HS-5 (cell line): Measurements from ENCODE around the gene ASTN2.

Experiments used
- DNase-seq: peaks from one replicate; pipeline ENCODE4 v3.0.0-alpha.2; 2012; ENCODE audit warnings: low read depth

ASTN2 gene

DNA sequence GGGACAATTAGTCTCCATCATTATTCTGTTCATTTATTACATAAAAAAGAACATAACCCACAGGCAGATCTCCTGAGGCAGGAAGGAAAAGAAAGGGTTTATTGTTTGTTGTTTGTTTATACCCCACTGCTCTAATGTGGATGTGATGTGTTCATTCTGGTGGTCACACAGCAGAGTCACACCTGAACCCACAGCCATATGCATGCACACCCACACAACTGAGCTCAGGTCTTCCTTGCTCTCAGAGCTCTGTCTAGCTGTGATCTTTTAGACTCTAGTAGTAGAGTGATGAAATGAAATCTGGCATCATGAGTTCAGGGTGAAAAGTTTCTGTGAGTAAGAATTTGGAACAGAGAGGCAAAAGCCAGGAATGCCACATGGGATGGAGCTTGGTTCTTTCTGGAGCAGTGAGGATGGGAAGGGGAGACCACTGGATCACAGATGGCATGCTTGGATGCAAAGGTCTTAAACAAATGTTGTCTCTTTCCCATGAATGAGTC, 1034.3 kb downstream of the ASTN2 start:
- no peak for DNase-seq

DNA sequence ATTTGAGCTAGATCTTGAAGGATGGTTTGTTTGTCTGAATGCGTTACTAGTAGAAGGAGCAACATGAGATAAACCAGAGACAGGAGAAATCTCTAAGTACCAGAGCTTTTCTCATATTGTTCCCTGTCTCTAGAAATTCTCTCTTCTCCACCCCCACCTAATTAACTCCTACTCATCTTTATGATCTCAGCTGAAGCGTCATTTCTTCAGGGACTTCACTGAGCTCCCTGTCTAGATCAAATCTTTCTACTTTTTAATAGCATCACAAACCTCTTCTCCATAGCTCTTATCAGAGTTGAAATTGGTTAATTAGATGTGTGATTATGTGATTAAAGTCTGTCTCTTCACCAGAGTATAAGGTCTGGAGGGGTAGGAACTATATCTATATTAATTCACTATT, 1035.0 kb downstream of the ASTN2 start:
- no peak for DNase-seq

DNA sequence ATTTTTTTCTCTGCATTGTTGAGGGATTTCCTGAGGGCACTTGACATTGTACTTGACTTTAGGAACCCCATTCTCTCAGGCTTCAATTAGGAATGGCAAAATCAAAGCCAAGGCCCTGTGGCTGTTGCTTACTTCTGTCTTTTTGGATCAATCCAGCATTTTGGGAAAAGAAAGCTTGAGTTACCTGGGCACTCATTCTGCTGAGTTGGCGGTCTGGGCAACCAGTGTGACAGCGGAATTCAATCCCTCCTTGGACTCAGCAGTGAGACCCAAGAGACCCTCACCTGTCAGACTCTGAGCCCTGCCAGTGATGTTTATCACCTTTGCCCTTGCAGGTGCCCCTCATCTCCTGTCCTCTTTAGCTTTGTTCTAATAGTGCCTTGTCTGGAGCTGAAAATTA, 1036.0 kb downstream of the ASTN2 start:
- DNase-seq = no peak

DNA sequence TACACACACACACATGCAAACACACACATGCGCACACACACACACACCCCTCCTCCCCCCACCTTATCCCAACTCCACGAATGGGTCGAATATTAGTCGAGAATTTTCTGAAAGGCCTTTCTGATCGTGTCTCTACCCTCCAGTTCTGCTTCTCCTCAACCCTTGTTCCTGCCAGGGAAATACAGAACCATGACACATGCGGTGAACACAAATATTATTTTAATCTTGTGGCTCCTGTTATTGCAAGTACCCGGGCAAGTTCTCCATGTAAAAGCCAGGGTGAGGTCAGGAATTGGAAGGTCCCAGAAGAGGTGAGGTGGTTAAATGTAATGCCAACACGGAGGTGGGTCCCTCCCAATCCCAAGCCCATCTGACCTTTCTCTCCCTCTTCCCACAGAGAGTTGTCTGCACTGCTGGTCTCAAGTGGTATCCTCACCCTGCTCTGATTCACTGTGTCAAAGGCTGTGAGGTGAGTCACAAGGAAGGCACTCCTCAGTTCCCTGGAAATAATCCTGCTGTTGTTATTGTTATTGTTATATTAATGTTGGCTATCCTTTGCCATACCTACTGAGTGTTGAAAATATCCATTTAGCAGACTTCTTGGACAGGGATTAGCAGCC, 1037.6 kb downstream of the ASTN2 start:
- DNase-seq = peak; percentile 60
